ENCODE data around the gene AKT3. TPM values are rescaled to one million over a fixed set of nuclear protein-coding genes. Genes with fewer than 3 reads are reported as not detected.
A peak's percentile ranks its signal among the peaks of the same experiment; 100 is the strongest.

Gene AKT3
- total RNA-seq, 4 donors from 2014 or later, result 3.8 to 31.7 (median 8.6) TPM

- WGBS, result 2% methylated on average over 18 of the region's 19 CpGs
- Histone ChIP-seq H3K27ac (peak overlapping the region; percentile 98), H3K4me1 (peaks cover 24% of the 10 kb centered on the region), H3K27me3 (peaks cover 20% of the 10 kb centered on the region), H3K36me3 (no peaks in the 10 kb centered on the region), H3K4me3 (peak overlapping the region; percentile 92), H3K9me3 (no peaks in the 10 kb centered on the region)
- peak in 1 of 2 donors; percentile 13 for TF ChIP-seq POLR2A (IDR thresholded peaks at IDR 0.05)
- TF ChIP-seq EP300 (IDR thresholded peaks at IDR 0.05), result no peak
- no peak for TF ChIP-seq POLR2AphosphoS5 (IDR thresholded peaks at IDR 0.05)
- peak; percentile 80 to 81 for DNase-seq (ENCODE audit: low spot score in 2 of 2)
These were observed 1.1 kb downstream of the AKT3 start for GRCh38 chr1:243848858-243849420.

DNA sequence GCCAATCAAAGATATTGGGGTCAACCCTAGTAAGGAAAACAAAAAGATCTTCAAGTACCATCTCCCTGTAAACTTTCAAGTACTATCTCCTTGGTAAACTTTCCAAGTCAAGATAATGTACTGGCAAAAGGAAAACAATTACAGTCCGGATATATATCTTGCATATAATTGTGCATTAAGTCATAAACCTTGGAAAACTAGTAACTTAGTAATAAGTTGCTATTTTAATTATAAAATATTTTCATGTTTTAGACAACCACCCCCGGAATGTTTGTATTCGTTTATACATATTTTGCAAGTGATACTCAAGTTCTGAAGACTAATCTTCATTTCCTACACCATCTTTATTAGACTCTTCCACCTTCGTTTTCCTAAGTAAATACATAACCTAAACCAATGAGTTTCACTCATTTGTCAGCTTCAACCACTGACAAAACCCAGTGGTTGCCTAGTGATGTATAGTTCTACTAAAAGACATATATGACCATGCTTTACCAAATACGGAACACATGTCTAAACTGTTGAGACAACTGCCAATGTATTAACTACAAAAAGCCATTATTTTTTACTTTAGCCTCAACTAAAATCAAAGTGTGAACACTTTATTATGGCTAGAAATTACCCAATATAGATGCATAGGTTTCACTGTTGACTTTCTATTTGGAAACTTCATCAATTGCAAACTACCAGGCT, 1.7 kb downstream of the AKT3 start:
- TF ChIP-seq CTCF (IDR thresholded peaks at IDR 0.05), result no peak
- no peak for TF ChIP-seq POLR2AphosphoS5 (IDR thresholded peaks at IDR 0.05)
- TF ChIP-seq EP300 (IDR thresholded peaks at IDR 0.05), result no peak
- no peak for TF ChIP-seq POLR2A (IDR thresholded peaks at IDR 0.05)
- peak overlapping the region; percentile 92 for H3K4me3 ChIP-seq
- no peak for DNase-seq (ENCODE audit: low spot score in 2 of 2)
- peaks cover 20% of the 10 kb centered on the region for H3K27me3 ChIP-seq
- H3K9me3 ChIP-seq, result no peaks in the 10 kb centered on the region
- peak overlapping the region; percentile 98 for H3K27ac ChIP-seq
- WGBS, result 68% methylated on average over 5 of the region's 5 CpGs
- H3K36me3 ChIP-seq, result no peaks in the 10 kb centered on the region
- H3K4me1 ChIP-seq, result peaks cover 24% of the 10 kb centered on the region

DNA sequence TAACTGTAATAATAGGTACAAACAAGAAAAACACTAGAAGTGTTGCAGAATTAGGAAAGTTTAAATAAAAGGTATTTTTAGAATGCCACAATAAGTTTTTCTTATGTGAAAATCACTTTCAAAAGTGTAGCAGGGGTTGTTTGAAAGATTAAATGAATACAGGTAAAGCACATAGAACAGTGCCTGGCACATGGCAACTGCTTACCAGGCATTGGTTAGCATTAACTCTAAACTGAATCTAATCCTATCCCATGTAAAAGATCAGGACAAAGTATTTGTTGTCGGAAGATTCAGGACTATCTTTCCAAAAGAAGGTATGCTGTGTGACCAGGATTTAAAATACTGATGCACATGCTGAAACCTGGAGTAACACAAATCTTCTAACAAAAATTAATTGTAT, 3.3 kb downstream of the AKT3 start:
- Histone ChIP-seq H3K36me3 (no peaks in the 10 kb centered on the region), H3K9me3 (no peaks in the 10 kb centered on the region), H3K4me3 (no peak overlapping the region), H3K4me1 (peaks cover 27% of the 10 kb centered on the region), H3K27me3 (peaks cover 20% of the 10 kb centered on the region), H3K27ac (no peak overlapping the region)
- DNase-seq (ENCODE audit: low spot score in 2 of 2), result no peak
- WGBS, result 92% methylated on average over 1 of the region's 1 CpG
- no peak for TF ChIP-seq CTCF (IDR thresholded peaks at IDR 0.05)
- no peak for TF ChIP-seq POLR2AphosphoS5 (IDR thresholded peaks at IDR 0.05)
- TF ChIP-seq POLR2A (IDR thresholded peaks at IDR 0.05), result no peak
- no peak for TF ChIP-seq EP300 (IDR thresholded peaks at IDR 0.05)

DNA sequence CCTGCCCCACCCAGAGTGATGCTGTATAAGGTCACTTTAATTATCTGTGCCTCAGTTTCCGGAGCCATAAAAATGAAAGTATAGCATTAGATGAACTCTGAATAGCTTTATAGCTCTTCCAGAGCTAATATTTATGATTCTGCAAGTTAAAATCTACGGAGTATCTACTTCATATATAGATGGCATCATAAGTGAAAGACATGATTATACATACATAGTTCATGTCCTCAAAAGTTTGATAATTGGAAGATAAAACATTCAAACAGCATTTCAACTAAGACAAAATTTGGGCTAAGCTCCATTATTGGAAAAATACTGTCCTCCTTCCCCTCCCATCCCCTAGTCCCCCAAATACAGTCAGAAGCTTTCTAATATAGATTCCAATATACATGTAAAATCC, 4.2 kb downstream of the AKT3 start:
- H3K27me3 ChIP-seq, result peaks cover 18% of the 10 kb centered on the region
- TF ChIP-seq CTCF (IDR thresholded peaks at IDR 0.05), result no peak
- no peak for TF ChIP-seq POLR2A (IDR thresholded peaks at IDR 0.05)
- no peak for TF ChIP-seq EP300 (IDR thresholded peaks at IDR 0.05)
- no peak for TF ChIP-seq POLR2AphosphoS5 (IDR thresholded peaks at IDR 0.05)
- H3K4me3 ChIP-seq, result no peak overlapping the region
- 92% methylated on average over 2 of the region's 2 CpGs for WGBS
- no peaks in the 10 kb centered on the region for H3K9me3 ChIP-seq
- no peak for DNase-seq (ENCODE audit: low spot score in 2 of 2)
- H3K27ac ChIP-seq, result no peak overlapping the region
- H3K36me3 ChIP-seq, result no peaks in the 10 kb centered on the region
- H3K4me1 ChIP-seq, result peaks cover 20% of the 10 kb centered on the region

GRCh38 chr1:243844186-243844585, 5.9 kb downstream of the AKT3 start:
- 56% methylated on average over 1 of the region's 1 CpG for WGBS
- Histone ChIP-seq H3K36me3 (no peaks in the 10 kb centered on the region), H3K27ac (no peak overlapping the region), H3K9me3 (no peaks in the 10 kb centered on the region), H3K4me1 (peaks cover 10% of the 10 kb centered on the region), H3K27me3 (peaks cover 6% of the 10 kb centered on the region), H3K4me3 (no peak overlapping the region)
- no peak for TF ChIP-seq POLR2A (IDR thresholded peaks at IDR 0.05)
- no peak for TF ChIP-seq CTCF (IDR thresholded peaks at IDR 0.05)
- no peak for TF ChIP-seq POLR2AphosphoS5 (IDR thresholded peaks at IDR 0.05)
- no peak for TF ChIP-seq EP300 (IDR thresholded peaks at IDR 0.05)
- no peak for DNase-seq (ENCODE audit: low spot score in 2 of 2)

Measured in suprapubic skin (tissue), 4 donors.